Esophagus muscularis mucosa (tissue), 4 donors: Measurements from ENCODE around the gene CLSTN3. TPM values are rescaled to one million over a fixed set of nuclear protein-coding genes. Genes with fewer than 3 reads are reported as not detected.

Experiments
- DNase-seq: peaks from one replicate; pipeline ENCODE4 v3.0.0-alpha.2; 2017; ENCODE audit errors: extremely low spot score
- H3K27ac ChIP-seq, 4 donors: fragments of 200-600 bp; sonication (generic); replicated peaks in 1 of 4; 1 replicate in 3 of 4; 2 replicates in 1 of 4; pipeline ENCODE4 v1.5.1; 2016 to 2019; ENCODE audit warnings: mild to moderate bottlenecking in 1 of 4
- H3K27me3 ChIP-seq, 4 donors: fragments of 200-600 bp; sonication (generic); one replicate each; pipeline versions ENCODE4 v1.5.1 to v1.6.0; 2016 to 2019
- H3K36me3 ChIP-seq, 4 donors: fragments of 200-600 bp; sonication (generic); one replicate each; pipeline ENCODE4 v1.5.1; 2016 to 2019
- H3K4me1 ChIP-seq, 4 donors: fragments of 200-600 bp; sonication (generic); one replicate each; pipeline ENCODE4 v1.5.1; 2016 to 2019
- H3K4me3 ChIP-seq, 4 donors: fragments of 200-600 bp; sonication (generic); 1 replicate in 2 of 4; 2 replicates in 2 of 4; pipeline ENCODE4 v1.5.1; 2016 to 2019; ENCODE audit warnings: mild to moderate bottlenecking in 4 of 4, moderate library complexity in 1 of 4
- H3K9me3 ChIP-seq, 4 donors: fragments of 200-600 bp; sonication (generic); 1 replicate in 3 of 4; 2 replicates in 1 of 4; pipeline ENCODE4 v1.5.1; 2016 to 2019
- CTCF ChIP-seq, 3 experiments: fragments of 200-600 bp in 2 of 3; fragments of 450-650 bp in 1 of 3; sonication (generic) in 2 of 3; IDR thresholded peaks; one replicate each; pipeline ENCODE4 v1.5.1; 2017 to 2019; ENCODE audit warnings: antibody characterized with exemption in 3 of 3, mild to moderate bottlenecking in 2 of 3, moderate library complexity in 1 of 3
- EP300 ChIP-seq: sonication (generic); formaldehyde crosslinking; IDR thresholded peaks from one replicate; pipeline ENCODE4 v1.6.1; 2017; ENCODE audit warnings: antibody characterized with exemption
- POLR2A ChIP-seq: fragments of 450-650 bp; IDR thresholded peaks from one replicate; pipeline ENCODE4 v1.6.1; 2017; ENCODE audit warnings: antibody characterized with exemption, moderate library complexity, mild to moderate bottlenecking, low read depth
- POLR2AphosphoS5 ChIP-seq, 2 donors: sonication (generic); formaldehyde crosslinking; IDR thresholded peaks; one replicate each; pipeline ENCODE4 v1.6.1; 2017; ENCODE audit warnings: antibody characterized with exemption in 2 of 2
- WGBS: methylation state at CpG from one replicate; pipeline ENCODE4 v1.1.5; 2018; 5-methylcytosine and 5-hydroxymethylcytosine counted together
- intact Hi-C: fragments of 100-400 bp; cut with DNase I; formaldehyde crosslinking; loops from one replicate; pipeline ENCODE4 v1.15.1; 2023
- total RNA-seq, 4 donors: library from RNA; depleted of rRNA; stranded (reverse); fragments of >200 nt; gene quantifications; one replicate each; pipeline versions ENCODE4 v1.1.0 to v1.2.1, GENCODE V29; 2016

CLSTN3 gene
- total RNA-seq, 4 donors from 2014 or later, result 9.6 to 25.6 (median 19.3) TPM

- 95% methylated on average over 7 of the region's 7 CpGs for WGBS
- Histone ChIP-seq H3K36me3 (peaks cover 0 to 55% (median 10%) of the 10 kb centered on the region in 4 donors), H3K27me3 (no peaks in the 10 kb centered on the region), H3K4me3 (no peak overlapping the region), H3K27ac (no peak overlapping the region), H3K9me3 (no peaks in the 10 kb centered on the region), H3K4me1 (peaks cover 0 to 11% (median 0%) of the 10 kb centered on the region in 4 donors)
- DNase-seq, result no peak
- intact Hi-C loops, result no loop called here
- TF ChIP-seq POLR2AphosphoS5 (IDR thresholded peaks at IDR 0.05) (no peak), POLR2A (no peak), EP300 (no peak), CTCF (IDR thresholded peaks at IDR 0.05) (no peak)
Measured at GRCh38 chr12:7143564-7143963, 13.4 kb downstream of the CLSTN3 start.

DNA sequence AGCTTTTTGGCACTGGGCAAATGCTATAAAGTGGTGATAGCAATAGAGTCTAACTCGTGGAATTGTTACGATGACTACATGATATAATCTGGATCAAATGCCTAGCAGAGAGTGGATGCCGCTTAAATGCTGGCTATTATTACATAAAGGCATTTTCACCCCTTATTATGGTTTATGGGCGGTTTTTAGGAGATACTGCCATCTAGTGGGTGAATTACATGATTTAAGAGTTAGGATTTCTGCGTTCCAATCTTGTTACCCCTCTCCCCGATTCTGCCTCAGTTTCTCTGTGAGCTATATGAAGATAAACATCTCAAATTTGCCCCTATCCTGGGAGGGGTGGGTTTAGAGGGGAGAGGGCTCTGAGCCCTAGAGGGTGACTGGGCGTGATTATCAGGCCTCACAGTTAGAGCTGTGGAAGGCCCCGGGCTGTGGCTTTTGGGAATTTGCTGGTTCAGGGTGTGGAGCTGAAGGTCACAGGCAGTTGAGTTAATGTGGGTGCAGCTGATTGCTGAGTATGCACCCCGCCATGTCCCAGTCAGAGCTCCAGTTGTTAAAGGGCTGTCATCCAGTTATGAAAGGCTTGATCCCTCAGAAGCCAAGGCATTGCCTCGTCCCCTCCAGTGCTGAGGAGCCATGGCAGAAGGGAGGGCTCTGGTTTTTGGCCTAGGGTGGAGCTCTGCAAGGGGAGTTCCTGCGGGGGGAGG, 14.4 kb downstream of the CLSTN3 start:
- intact Hi-C loops, result no loop called here
- Histone ChIP-seq H3K9me3 (no peaks in the 10 kb centered on the region), H3K36me3 (peaks cover 3 to 65% (median 19%) of the 10 kb centered on the region in 4 donors), H3K4me1 (peaks cover 0 to 11% (median 0%) of the 10 kb centered on the region in 4 donors), H3K27me3 (no peaks in the 10 kb centered on the region), H3K4me3 (no peak overlapping the region), H3K27ac (no peak overlapping the region)
- DNase-seq, result no peak
- TF ChIP-seq CTCF (IDR thresholded peaks at IDR 0.05), result peak; percentile 46 to 62 (median 52)
- no peak for TF ChIP-seq POLR2AphosphoS5 (IDR thresholded peaks at IDR 0.05)
- 47% methylated on average over 11 of the region's 11 CpGs for WGBS

GRCh38 chr12:7145671-7146070, 15.5 kb downstream of the CLSTN3 start:
- Histone ChIP-seq H3K27me3 (no peaks in the 10 kb centered on the region), H3K27ac (no peak overlapping the region), H3K9me3 (no peaks in the 10 kb centered on the region), H3K4me3 (no peak overlapping the region), H3K4me1 (peaks cover 0 to 11% (median 0%) of the 10 kb centered on the region in 4 donors), H3K36me3 (peaks cover 3 to 68% (median 30%) of the 10 kb centered on the region in 4 donors)
- WGBS, result 82% methylated on average over 4 of the region's 4 CpGs
- DNase-seq, result no peak
- intact Hi-C loops, result no loop called here
- no peak for TF ChIP-seq POLR2AphosphoS5 (IDR thresholded peaks at IDR 0.05)
- TF ChIP-seq POLR2A, result no peak
- no peak for TF ChIP-seq CTCF (IDR thresholded peaks at IDR 0.05)
- TF ChIP-seq EP300, result no peak

- intact Hi-C loops, result no loop called here
- peaks cover 3 to 68% (median 31%) of the 10 kb centered on the region in 4 donors for H3K36me3 ChIP-seq
- TF ChIP-seq CTCF (IDR thresholded peaks at IDR 0.05) (no peak), EP300 (no peak), POLR2AphosphoS5 (IDR thresholded peaks at IDR 0.05) (no peak), POLR2A (no peak)
- 92% methylated on average over 7 of the region's 7 CpGs for WGBS
- peaks cover 0 to 11% (median 0%) of the 10 kb centered on the region in 4 donors for H3K4me1 ChIP-seq
- DNase-seq, result no peak
- H3K27me3 ChIP-seq, result no peaks in the 10 kb centered on the region
- H3K4me3 ChIP-seq, result no peak overlapping the region
- no peaks in the 10 kb centered on the region for H3K9me3 ChIP-seq
- no peak overlapping the region for H3K27ac ChIP-seq
Measured at GRCh38 chr12:7146228-7146627, 16.1 kb downstream of the CLSTN3 start.

GRCh38 chr12:7146906-7147305, 16.7 kb downstream of the CLSTN3 start:
- Histone ChIP-seq H3K4me1 (peaks cover 0 to 11% (median 0%) of the 10 kb centered on the region in 4 donors), H3K27me3 (no peaks in the 10 kb centered on the region), H3K9me3 (no peaks in the 10 kb centered on the region), H3K36me3 (peaks cover 3 to 68% (median 30%) of the 10 kb centered on the region in 4 donors), H3K4me3 (no peak overlapping the region), H3K27ac (no peak overlapping the region)
- 93% methylated on average over 7 of the region's 7 CpGs for WGBS
- intact Hi-C loops, result no loop called here
- no peak for DNase-seq
- no peak for TF ChIP-seq POLR2A
- no peak for TF ChIP-seq POLR2AphosphoS5 (IDR thresholded peaks at IDR 0.05)
- no peak for TF ChIP-seq CTCF (IDR thresholded peaks at IDR 0.05)
- TF ChIP-seq EP300, result no peak
